Activated B cell treated with CpG ODN at 0.5 μM for 24 hours (primary cell): ENCODE measurements around the gene TEX44. TPM values are rescaled to one million over a fixed set of nuclear protein-coding genes. Genes with fewer than 3 reads are reported as not detected.
"Not testable (repeated sequence)": the region's sequence is repeated elsewhere in the genome, so short reads cannot be mapped to it uniquely, and the experiment has no call there.

Experiments used
- ATAC-seq: fragments of 200-7000 bp; cut with Tn5 transposase; one replicate; pipeline ENCODE4 v1.10.0; 2021; ENCODE audit warnings: low read depth, mild to moderate bottlenecking, moderate library complexity
- CTCF ChIA-PET: fragments of 350-600 bp; sonication (Branson Sonifier 250); formaldehyde crosslinking; loops from one replicate; lab custom pipeline; 2021; ENCODE audit warnings: antibody characterized with exemption; lab: Charles Lee
- POLR2A ChIA-PET: fragments of 350-600 bp; sonication (Branson Sonifier 250); formaldehyde crosslinking; loops from one replicate; lab custom pipeline; 2021; ENCODE audit warnings: antibody characterized with exemption; lab: Charles Lee
- DNase-seq: peaks from one replicate; pipeline ENCODE4 v3.0.0; 2022
- H3K27ac Mint-ChIP-seq: one replicate; pipeline ENCODE4 v1.8.0; 2020; ENCODE audit warnings: mixed read lengths
- H3K27me3 Mint-ChIP-seq: one replicate; pipeline ENCODE4 v1.8.0; 2021; ENCODE audit warnings: mixed read lengths
- H3K36me3 Mint-ChIP-seq: one replicate; pipeline ENCODE4 v1.8.0; 2021; ENCODE audit warnings: low read depth, mixed read lengths
- H3K4me1 Mint-ChIP-seq: one replicate; pipeline ENCODE4 v1.8.0; 2021; ENCODE audit warnings: mixed read lengths
- H3K4me3 Mint-ChIP-seq: one replicate; pipeline ENCODE4 v1.8.0; 2020; ENCODE audit warnings: mild to moderate bottlenecking, mixed read lengths
- H3K9me3 Mint-ChIP-seq: one replicate; pipeline ENCODE4 v1.8.0; 2020; ENCODE audit warnings: mixed read lengths
- CTCF ChIP-seq: fragments of 200-600 bp; IDR thresholded peaks from one replicate; pipeline ENCODE4 v1.8.0; 2022; ENCODE audit warnings: antibody characterized with exemption, mild to moderate bottlenecking
- intact Hi-C: fragments of 100-400 bp; cut with micrococcal nuclease; formaldehyde crosslinking; loops from one replicate; pipeline ENCODE4 v1.15.1; 2024
- total RNA-seq: library from RNA; stranded (reverse); gene quantifications from 2 replicates; pipeline ENCODE4 v1.2.3, GENCODE V29; 2022

The TEX44 gene
- total RNA-seq, 1 donor from 2014 or later = not detected

- no peaks in the 10 kb centered on the region for H3K9me3 Mint-ChIP-seq
- no peak for TF ChIP-seq CTCF
- ATAC-seq = no peak
- no peak for DNase-seq
- POLR2A ChIA-PET = interaction anchor here (0.6 kb wide), 1 partner anchor 173 kb away, joined by 4 read pairs; no protein-coding TSS in a partner anchor
- no peaks in the 10 kb centered on the region for H3K27me3 Mint-ChIP-seq
- no peak overlapping the region for H3K4me3 Mint-ChIP-seq
- CTCF ChIA-PET = no interaction called here
- intact Hi-C loops = no loop called here
- H3K36me3 Mint-ChIP-seq = no peaks in the 10 kb centered on the region
- no peak overlapping the region for H3K27ac Mint-ChIP-seq
- H3K4me1 Mint-ChIP-seq = peaks cover 7% of the 10 kb centered on the region
Measured at GRCh38 chr2:231571661-231572191, 20.9 kb upstream of the TEX44 start.

DNA sequence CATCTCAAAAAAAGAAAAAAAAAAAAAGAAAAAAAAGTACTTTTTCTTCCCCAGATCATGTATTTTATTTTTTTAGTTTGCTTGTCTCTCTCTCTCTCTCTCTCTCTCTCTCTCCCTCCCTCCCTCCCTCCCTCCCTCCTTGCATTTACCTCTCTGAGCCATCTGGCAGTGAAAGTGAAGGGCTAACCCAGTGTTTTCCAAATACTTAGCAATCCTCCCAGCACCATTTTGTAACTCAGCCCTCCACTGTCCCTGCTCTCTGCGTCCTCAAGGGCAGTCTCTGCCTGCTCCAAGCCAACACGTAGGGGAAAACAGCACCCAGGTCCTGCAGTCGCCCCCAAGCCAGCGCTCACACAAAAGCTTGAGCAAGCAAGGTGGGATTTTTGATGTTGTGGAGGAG, 19.6 kb upstream of the TEX44 start:
- DNase-seq = no peak
- TF ChIP-seq CTCF = no peak
- peaks cover 7% of the 10 kb centered on the region for H3K4me1 Mint-ChIP-seq
- ChIA-PET CTCF (no interaction called here), POLR2A (interaction anchor here (0.7 kb wide), 1 partner anchor 40 kb away, joined by 5 read pairs; no protein-coding TSS in a partner anchor)
- H3K36me3 Mint-ChIP-seq = no peaks in the 10 kb centered on the region
- H3K4me3 Mint-ChIP-seq = no peak overlapping the region
- H3K27ac Mint-ChIP-seq = no peak overlapping the region
- no peak for ATAC-seq
- no peaks in the 10 kb centered on the region for H3K27me3 Mint-ChIP-seq
- intact Hi-C loops = no loop called here
- H3K9me3 Mint-ChIP-seq = no peaks in the 10 kb centered on the region

- DNase-seq (no peak), ATAC-seq (no peak)
- Mint-ChIP-seq H3K9me3 (no peaks in the 10 kb centered on the region), H3K36me3 (no peaks in the 10 kb centered on the region), H3K27ac (no peak overlapping the region), H3K4me1 (peaks cover 2% of the 10 kb centered on the region), H3K4me3 (no peak overlapping the region), H3K27me3 (no peaks in the 10 kb centered on the region)
- ChIA-PET CTCF (no interaction called here), POLR2A (interaction anchor here (0.6 kb wide), 1 partner anchor 10 kb away, joined by 5 read pairs; no protein-coding TSS in a partner anchor)
- TF ChIP-seq CTCF = no peak
- intact Hi-C loops = no loop called here
Measured at GRCh38 chr2:231573698-231574421, 18.8 kb upstream of the TEX44 start.

- Mint-ChIP-seq H3K27ac (no peak overlapping the region), H3K4me1 (no peaks in the 10 kb centered on the region), H3K9me3 (peaks cover 2% of the 10 kb centered on the region), H3K27me3 (no peaks in the 10 kb centered on the region), H3K36me3 (no peaks in the 10 kb centered on the region), H3K4me3 (no peak overlapping the region)
- POLR2A ChIA-PET = no interaction called here
- ATAC-seq = no peak
- no peak for DNase-seq
- intact Hi-C loops = no loop called here
- no peak for TF ChIP-seq CTCF
- CTCF ChIA-PET = no interaction called here
Measured at GRCh38 chr2:231575612-231576256, 16.9 kb upstream of the TEX44 start.

DNA sequence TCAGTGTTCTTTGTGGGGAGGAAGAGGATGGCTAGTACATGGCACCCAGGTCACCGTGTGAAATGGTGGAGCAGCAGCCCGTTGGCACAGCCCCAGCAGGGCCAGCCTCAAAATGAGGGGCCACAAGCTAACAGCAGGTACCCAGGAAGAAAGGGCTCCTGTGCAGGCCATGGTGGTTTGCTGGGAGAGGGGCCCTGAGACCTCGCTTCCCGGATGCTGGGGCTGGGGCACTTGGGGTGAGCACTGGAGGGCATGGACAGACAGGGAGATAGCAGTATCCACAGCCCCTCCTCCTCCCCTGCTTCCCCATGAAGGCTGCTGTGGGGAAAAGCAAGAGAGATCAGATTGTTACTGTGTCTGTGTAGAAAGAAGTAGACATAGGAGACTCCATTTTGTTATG, 16.2 kb upstream of the TEX44 start:
- no peak overlapping the region for H3K4me3 Mint-ChIP-seq
- ATAC-seq (no peak), DNase-seq (no peak)
- intact Hi-C loops = no loop called here
- no peak for TF ChIP-seq CTCF
- no peak overlapping the region for H3K27ac Mint-ChIP-seq
- H3K27me3 Mint-ChIP-seq = no peaks in the 10 kb centered on the region
- no peaks in the 10 kb centered on the region for H3K36me3 Mint-ChIP-seq
- H3K9me3 Mint-ChIP-seq = peaks cover 2% of the 10 kb centered on the region
- ChIA-PET CTCF (no interaction called here), POLR2A (interaction anchor here (0.5 kb wide), 1 partner anchor 92 kb away, joined by 4 read pairs; no protein-coding TSS in a partner anchor)
- H3K4me1 Mint-ChIP-seq = no peaks in the 10 kb centered on the region

DNA sequence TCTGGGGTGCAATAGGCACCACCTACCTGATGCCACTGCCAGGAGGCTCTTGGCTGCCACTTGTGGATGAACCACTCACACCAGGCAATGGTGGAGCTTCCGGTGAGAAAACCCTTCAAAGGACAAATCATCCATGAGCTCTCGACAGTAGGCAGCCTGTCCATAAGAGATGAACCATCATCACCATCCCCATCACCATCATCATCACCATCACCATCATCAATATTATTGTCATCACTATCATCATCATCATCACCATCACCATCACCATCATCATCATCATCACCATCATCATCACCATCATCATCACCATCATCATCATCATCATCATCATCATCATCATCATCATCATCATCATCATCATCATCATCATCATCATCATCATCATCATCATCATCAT, 14.0 kb upstream of the TEX44 start:
- H3K4me3 Mint-ChIP-seq, ATAC-seq, CTCF ChIA-PET, POLR2A ChIA-PET, H3K27me3 Mint-ChIP-seq, intact Hi-C loops, H3K27ac Mint-ChIP-seq, H3K4me1 Mint-ChIP-seq, H3K9me3 Mint-ChIP-seq, H3K36me3 Mint-ChIP-seq, DNase-seq: not testable (repeated sequence)
